Measurements from ENCODE around the gene DCK. TPM values are rescaled to one million over a fixed set of nuclear protein-coding genes. Genes with fewer than 3 reads are reported as not detected.
"Not testable (repeated sequence)": the region's sequence is repeated elsewhere in the genome, so short reads cannot be mapped to it uniquely, and the experiment has no call there.

DCK gene
- total RNA-seq, 1 donor from 2014 or later, result 19.8 TPM

DNA sequence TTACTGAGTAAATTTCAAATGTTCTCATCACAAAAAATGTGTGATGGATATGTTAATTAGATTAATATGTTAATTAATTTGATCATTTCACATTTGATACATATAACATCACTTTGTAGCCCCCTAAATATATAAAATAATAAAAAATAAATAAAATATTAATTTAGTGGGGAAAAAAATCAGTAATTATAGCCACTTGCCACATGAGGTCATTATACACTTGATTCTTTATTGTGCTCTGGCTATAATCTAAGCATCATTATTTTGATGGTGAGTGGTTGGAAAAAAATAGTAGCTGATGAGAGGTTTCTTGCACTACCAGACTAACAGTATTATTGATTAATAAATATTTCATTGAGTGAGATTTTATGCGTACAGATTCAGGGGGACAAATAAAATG lies 57.4 kb downstream of the DCK start:
- Mint-ChIP-seq H3K27ac (ENCODE audit: unreplicated experiment) (no peak overlapping the region), H3K4me1 (no peaks in the 10 kb centered on the region), H3K36me3 (ENCODE audit: low read depth) (peaks cover 2% of the 10 kb centered on the region), H3K4me3 (no peak overlapping the region), H3K9me3 (peaks cover 10% of the 10 kb centered on the region), H3K27me3 (ENCODE audit: low read depth) (no peaks in the 10 kb centered on the region)
- DNase-seq (ENCODE audit: low read depth, low spot score), result no peak
- TF ChIP-seq, protein P1, sequence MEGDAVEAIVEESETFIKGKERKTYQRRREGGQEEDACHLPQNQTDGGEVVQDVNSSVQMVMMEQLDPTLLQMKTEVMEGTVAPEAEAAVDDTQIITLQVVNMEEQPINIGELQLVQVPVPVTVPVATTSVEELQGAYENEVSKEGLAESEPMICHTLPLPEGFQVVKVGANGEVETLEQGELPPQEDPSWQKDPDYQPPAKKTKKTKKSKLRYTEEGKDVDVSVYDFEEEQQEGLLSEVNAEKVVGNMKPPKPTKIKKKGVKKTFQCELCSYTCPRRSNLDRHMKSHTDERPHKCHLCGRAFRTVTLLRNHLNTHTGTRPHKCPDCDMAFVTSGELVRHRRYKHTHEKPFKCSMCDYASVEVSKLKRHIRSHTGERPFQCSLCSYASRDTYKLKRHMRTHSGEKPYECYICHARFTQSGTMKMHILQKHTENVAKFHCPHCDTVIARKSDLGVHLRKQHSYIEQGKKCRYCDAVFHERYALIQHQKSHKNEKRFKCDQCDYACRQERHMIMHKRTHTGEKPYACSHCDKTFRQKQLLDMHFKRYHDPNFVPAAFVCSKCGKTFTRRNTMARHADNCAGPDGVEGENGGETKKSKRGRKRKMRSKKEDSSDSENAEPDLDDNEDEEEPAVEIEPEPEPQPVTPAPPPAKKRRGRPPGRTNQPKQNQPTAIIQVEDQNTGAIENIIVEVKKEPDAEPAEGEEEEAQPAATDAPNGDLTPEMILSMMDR (conservative IDR thresholded peaks at IDR 0.05), result peak; percentile 19

DNA sequence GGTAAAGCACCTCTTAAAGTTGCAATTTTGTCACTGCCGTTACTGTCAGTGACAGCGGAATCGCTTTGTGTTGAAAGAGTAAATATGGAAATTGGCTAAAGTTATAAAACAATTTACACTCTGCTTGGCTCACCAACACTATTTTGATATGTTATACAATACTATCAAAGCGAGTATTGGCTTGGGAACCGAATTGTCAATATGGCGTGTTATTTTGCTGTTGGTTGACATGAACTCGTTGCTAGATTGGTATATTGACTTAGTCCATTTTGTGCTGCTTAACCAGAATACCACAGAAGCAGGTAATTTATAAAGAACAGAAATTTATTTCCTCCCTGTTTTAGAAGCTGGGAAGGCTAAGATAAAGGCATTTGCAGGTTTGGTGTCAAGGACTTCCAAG lies 58.6 kb downstream of the DCK start:
- no peaks in the 10 kb centered on the region for H3K27me3 Mint-ChIP-seq (ENCODE audit: low read depth)
- H3K27ac Mint-ChIP-seq (ENCODE audit: unreplicated experiment), result no peak overlapping the region
- no peak overlapping the region for H3K4me3 Mint-ChIP-seq
- H3K9me3 Mint-ChIP-seq, result peaks cover 10% of the 10 kb centered on the region
- no peaks in the 10 kb centered on the region for H3K4me1 Mint-ChIP-seq
- H3K36me3 Mint-ChIP-seq (ENCODE audit: low read depth), result no peaks in the 10 kb centered on the region
- DNase-seq (ENCODE audit: low read depth, low spot score), result no peak
- TF ChIP-seq, protein P1 (conservative IDR thresholded peaks at IDR 0.05), result no peak

DNA sequence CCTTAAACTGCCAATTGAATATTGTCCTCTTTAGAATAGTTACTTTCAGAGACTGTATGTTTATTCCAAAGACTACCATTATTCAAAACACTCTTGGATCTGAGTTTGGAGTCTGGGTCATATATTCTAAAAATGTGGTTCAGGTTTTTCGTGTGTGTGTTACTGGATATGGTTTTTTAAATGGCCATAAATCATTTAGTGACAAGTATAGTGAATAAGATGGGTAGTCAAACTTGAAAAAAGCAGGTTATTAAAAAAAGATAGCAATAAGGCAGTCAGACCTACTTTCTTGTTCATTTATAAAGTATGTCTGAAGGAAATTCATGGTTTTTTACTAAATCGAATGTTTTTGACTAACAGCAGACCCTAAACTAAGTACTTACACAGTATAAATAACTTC lies 59.3 kb downstream of the DCK start:
- Mint-ChIP-seq H3K27me3 (ENCODE audit: low read depth) (no peaks in the 10 kb centered on the region), H3K4me3 (no peak overlapping the region)

DNA sequence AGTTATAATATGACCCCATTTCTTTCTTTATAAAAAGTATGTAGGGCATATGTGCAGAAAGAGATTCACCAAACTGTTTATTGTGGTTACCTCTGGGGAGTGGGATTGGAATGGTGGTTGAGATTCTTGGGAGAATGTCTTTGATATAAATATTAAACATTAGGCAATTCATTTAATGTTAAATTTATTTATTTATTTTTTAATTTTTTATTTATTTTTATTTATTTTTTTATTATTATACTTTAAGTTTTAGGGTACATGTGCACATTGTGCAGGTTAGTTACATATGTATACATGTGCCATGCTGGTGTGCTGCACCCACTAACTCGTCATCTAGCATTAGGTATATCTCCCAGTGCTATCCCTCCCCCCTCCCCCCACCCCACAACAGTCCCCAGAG lies 60.2 kb downstream of the DCK start:
- H3K36me3 Mint-ChIP-seq (ENCODE audit: low read depth); H3K4me1 Mint-ChIP-seq; DNase-seq (ENCODE audit: low read depth, low spot score); H3K9me3 Mint-ChIP-seq; H3K27me3 Mint-ChIP-seq (ENCODE audit: low read depth); H3K4me3 Mint-ChIP-seq; H3K27ac Mint-ChIP-seq (ENCODE audit: unreplicated experiment): not testable (repeated sequence)

More for the DNA sequence above, 59.3 kb downstream of the DCK start:
- TF ChIP-seq, protein P1 (conservative IDR thresholded peaks at IDR 0.05), result no peak
- H3K4me1 Mint-ChIP-seq, result no peaks in the 10 kb centered on the region
- H3K36me3 Mint-ChIP-seq (ENCODE audit: low read depth), result no peaks in the 10 kb centered on the region
- no peak for DNase-seq (ENCODE audit: low read depth, low spot score)
- H3K27ac Mint-ChIP-seq (ENCODE audit: unreplicated experiment), result no peak overlapping the region
- peaks cover 10% of the 10 kb centered on the region for H3K9me3 Mint-ChIP-seq

DNA sequence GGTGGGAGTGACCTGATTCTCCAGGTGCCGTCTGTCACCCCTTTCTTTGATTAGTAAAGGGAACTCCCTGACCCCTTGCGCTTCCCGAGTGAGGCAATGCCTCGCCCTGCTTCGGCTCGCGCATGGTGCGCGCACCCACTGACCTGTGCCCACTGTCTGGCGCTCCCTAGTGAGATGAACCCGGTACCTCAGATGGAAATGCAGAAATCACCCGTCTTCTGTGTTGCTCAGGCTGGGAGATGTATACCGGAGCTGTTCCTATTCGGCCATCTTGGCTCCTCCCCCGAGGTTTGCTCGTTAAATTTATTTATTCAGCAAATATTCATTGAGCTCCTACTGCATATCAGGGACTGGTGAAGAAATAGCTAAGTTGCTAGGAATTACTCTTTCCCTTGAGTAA lies 66.1 kb downstream of the DCK start:
- H3K27ac Mint-ChIP-seq (ENCODE audit: unreplicated experiment), result peak overlapping the region; percentile 92
- not testable (repeated sequence) for H3K4me1 Mint-ChIP-seq; H3K36me3 Mint-ChIP-seq (ENCODE audit: low read depth); H3K27me3 Mint-ChIP-seq (ENCODE audit: low read depth); DNase-seq (ENCODE audit: low read depth, low spot score); H3K9me3 Mint-ChIP-seq
- peak overlapping the region; percentile 86 for H3K4me3 Mint-ChIP-seq

DNA sequence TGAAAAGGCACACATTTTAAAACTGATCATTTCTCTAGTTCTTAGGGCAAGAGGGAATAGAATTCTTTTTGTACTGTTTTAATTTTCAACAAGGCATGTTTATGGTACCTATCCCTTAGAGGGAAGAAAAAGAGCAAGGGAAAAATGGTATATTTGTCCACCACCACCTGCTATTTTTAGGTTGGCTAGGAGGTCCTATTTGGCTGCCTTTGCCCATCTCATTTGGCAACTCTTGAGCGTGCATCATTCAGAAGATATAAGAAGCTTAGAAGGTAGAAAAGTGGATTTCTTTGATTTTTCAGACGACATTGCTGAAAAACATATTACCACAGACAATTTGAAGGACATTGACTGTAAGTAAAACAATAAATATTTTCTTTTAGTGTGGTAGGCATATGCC lies 69.0 kb downstream of the DCK start:
- Mint-ChIP-seq H3K36me3 (ENCODE audit: low read depth) (peaks cover 2% of the 10 kb centered on the region), H3K4me3 (no peak overlapping the region), H3K9me3 (no peaks in the 10 kb centered on the region)

More for the DNA sequence above, 69.0 kb downstream of the DCK start:
- TF ChIP-seq, protein P1 (conservative IDR thresholded peaks at IDR 0.05), result no peak
- DNase-seq (ENCODE audit: low read depth, low spot score), result no peak
- Mint-ChIP-seq H3K27me3 (ENCODE audit: low read depth) (no peaks in the 10 kb centered on the region), H3K4me1 (no peaks in the 10 kb centered on the region), H3K27ac (ENCODE audit: unreplicated experiment) (no peak overlapping the region)

All from neural crest cell (in vitro differentiated cells).